HG03432 (cell line): ENCODE data around the gene FZD7.

Experiments
- ATAC-seq: cut with Tn5 transposase; IDR thresholded peaks from one replicate; pipeline ENCODE4 v1.9.1; 2021; ENCODE audit warnings: mild to moderate bottlenecking, moderate library complexity; ENCODE audit not compliant: unreplicated experiment

FZD7 gene

DNA sequence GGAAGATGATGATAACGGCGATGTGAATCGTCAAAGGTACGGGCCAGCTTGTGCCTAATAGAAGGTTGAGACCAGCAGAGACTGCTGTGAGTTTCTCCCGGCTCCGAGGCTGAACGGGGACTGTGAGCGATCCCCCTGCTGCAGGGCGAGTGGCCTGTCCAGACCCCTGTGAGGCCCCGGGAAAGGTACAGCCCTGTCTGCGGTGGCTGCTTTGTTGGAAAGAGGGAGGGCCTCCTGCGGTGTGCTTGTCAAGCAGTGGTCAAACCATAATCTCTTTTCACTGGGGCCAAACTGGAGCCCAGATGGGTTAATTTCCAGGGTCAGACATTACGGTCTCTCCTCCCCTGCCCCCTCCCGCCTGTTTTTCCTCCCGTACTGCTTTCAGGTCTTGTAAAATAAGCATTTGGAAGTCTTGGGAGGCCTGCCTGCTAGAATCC lies 3.0 kb downstream of the FZD7 start:
- no peak for ATAC-seq

DNA sequence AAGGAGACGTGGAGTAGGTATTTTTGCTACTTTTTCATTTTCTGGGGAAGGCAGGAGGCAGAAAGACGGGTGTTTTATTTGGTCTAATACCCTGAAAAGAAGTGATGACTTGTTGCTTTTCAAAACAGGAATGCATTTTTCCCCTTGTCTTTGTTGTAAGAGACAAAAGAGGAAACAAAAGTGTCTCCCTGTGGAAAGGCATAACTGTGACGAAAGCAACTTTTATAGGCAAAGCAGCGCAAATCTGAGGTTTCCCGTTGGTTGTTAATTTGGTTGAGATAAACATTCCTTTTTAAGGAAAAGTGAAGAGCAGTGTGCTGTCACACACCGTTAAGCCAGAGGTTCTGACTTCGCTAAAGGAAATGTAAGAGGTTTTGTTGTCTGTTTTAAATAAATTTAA lies 3.4 kb downstream of the FZD7 start:
- ATAC-seq, result no peak

- ATAC-seq, result no peak
Observed at GRCh38 chr2:202038471-202039277, 5.0 kb downstream of the FZD7 start.

DNA sequence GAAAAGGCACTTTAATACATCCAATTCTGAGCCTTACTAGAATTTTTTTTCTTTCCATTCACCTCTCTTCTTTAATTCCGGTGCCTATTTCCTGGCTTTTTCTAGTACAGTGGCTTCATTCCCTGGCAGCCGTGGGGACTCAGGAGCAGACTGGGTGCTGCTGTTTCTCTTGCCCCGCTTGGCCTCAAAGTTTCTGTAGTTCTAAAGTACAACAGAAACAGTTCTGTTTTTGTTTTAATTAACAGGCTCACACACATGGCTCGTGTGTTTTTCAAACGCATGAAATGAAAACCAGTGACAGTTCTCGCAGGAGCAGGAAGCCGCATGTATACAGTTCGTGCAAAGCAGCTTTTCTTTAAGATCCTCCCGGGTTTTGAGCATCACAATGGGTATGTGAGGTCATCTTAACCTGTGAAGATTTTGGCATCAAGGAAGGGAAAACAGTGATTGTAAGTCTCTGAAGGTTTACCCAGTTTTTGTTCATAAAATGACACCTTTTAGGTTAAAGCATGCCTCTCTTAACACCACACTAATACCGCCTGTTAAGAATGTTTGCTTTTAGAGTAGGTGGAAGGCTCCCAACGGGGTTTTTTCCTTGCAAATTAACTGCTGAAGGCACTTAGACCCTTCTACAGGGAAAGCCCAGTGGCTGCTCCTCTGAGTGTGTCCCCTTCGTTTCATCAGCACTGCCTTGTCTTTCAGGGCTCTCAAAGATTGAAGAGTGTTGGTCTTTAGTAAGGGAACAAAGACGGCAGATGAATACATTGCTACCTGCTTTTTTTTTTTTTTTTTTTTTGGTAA lies 5.8 kb downstream of the FZD7 start:
- ATAC-seq, result no peak

- no peak for ATAC-seq
Observed at GRCh38 chr2:202040079-202040844, 6.6 kb downstream of the FZD7 start.

GRCh38 chr2:202042444-202042843 lies 8.8 kb downstream of the FZD7 start:
- ATAC-seq, result no peak

GRCh38 chr2:202043475-202043874 lies 9.8 kb downstream of the FZD7 start:
- ATAC-seq, result no peak

DNA sequence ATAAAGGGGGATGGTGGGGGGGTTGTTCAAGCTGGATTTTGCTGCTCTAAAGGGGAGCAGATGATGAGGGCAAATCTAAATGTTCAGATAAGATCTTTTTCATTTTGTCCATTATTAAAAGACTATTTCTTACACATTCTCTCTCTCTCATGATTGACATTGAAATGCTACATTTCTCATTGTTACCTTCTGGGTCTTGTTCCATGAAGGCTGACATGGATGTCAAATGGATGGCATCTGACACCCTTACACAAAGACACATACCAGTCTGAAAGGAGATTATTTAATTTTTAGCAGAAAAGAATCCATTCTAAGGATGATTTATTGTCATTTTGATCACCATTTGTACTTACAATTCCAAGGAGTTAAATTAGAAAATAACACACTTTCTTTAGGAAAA lies 11.1 kb downstream of the FZD7 start:
- ATAC-seq, result no peak

DNA sequence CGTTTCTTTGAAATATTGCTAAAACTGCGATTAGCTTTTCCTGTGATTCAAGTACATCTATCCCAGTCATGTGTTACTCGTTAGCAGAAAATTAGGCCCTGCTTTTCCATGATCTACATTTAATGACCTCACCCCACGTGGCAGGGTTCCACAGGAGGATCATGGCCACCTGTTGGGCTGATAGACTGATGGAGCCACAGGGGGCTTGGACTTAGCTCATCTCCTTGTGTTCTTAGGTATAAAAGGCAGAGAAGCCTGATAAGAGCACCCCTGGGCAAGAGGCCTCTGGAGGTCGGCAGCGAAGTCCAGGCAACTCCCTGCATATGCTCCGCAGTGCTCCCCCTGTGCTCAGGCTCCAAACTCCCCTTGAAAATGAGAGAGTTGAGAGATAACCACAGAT lies 12.9 kb downstream of the FZD7 start:
- ATAC-seq, result no peak

DNA sequence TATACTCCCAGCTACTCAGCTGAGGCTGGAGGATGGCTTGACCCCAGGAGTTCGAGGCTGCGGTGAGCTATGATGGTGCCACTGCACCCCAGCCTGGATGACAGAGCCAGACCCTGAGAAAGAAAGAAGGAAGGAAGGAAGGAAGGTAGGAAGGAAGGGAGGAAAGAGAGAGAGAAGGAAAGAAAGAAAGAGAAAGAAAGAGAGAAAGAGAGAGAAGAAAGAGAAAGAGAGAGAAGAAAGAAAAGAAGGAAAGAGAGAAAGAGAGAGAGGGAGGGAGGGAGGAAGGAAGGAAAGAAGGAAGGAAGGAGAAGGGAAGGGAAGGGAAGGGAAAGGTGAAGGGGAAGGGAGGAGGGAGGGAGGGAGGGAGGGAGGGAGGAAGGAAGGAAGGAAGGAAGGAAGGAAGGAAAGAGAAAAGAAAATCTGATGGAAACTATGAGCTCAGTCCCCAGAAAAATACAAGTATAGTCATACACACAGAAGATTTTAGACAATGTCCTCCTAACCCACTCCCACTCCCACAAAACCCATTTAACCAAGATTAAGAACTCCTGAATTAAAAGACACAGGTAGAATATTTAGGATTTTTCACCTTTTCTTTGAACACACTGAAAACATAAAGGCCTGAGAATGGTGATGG lies 15.6 kb downstream of the FZD7 start:
- no peak for ATAC-seq

DNA sequence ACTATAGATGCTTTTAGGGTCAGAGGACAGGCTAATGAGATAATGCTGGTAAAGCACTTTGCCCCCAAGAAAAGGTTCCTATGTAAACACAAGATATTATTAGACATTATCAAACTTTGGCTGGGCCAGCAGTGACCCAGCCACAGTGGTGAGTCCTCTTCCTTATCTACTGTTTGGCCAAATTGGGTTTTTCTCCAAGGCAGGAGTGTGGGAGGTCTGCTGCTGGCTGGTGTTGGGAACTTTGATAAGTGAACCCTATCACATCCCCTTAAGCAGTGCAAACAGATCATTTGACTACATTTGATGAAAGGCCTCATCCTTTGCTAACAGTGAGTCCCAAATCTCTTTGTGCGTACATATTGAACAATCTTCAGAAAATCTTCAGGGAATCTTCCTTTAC lies 16.2 kb downstream of the FZD7 start:
- no peak for ATAC-seq

DNA sequence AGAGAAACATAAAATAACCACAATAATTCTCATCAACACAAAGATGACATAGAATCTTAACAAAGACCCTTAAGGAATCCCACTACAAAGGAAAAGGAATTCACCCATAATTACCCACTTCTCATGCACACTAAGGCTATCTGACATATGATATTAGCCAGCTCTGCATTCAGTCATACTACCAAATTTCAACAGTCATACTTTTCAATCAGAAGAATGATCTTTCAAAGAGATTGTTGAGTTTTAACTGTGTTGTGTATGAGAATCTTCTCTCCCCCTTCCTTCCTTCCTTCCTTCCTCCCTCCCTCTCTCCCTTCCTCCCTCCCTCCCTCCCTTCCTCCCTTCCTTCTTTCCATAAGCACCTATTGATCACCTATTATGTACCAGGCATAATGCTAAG lies 17.0 kb downstream of the FZD7 start:
- no peak for ATAC-seq

- ATAC-seq, result no peak
Observed at GRCh38 chr2:202051499-202052161, 18.0 kb downstream of the FZD7 start.

DNA sequence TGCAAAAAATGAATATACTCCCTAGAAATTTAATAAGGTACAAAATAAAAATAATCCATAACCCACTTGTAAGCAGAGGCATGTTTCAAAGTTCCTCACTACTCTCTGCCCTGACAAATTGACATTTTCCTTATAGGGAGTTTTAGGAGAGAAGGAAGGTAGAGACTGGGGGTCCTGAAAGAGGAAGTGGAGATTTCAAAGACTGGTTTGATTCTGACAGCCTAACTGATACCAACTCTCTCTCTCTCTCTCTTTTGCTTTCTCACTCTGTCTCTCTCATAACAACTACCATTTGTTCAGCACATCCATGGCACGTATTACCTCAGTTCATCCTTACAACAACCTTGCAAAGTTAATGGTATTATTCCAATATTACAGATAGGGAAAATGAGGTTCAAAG lies 18.6 kb downstream of the FZD7 start:
- ATAC-seq, result no peak

DNA sequence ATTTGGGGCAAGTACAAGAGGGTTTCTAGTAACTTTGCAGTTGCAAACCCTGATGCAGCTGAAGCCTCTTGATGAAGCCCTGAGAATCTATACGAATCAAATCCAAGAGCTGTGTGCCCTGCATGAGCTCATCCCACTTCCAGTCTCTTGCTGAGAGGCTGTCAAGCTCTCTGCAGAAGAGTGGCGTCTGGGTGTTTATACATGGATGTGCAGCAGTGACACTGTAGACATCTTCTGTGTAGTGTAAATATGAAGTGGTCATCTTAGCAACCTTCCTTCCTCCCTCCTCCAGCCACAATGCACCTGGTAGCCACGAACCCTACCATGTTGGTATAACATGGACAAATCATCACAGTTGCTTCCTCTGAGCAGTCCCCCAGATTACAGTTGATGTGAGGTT lies 21.0 kb downstream of the FZD7 start:
- no peak for ATAC-seq

DNA sequence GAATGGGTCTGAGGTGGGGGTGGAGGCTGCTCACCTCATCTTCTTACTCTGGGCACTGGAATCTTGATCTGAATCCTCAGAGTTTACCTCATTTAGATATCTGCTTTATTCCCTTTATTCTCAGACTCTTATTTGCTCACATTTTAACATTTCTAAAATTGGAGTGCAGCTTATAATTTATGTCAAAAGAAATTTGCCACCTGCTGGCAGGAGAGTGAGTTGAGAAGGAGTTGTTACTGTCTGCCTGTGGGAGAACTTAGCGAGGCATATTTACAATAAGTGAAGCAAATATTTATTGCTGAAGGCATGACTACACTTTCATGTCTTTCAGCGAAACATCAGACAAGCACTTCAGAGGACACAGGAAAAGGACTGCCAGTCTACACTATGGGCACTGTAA lies 23.0 kb downstream of the FZD7 start:
- ATAC-seq, result no peak

DNA sequence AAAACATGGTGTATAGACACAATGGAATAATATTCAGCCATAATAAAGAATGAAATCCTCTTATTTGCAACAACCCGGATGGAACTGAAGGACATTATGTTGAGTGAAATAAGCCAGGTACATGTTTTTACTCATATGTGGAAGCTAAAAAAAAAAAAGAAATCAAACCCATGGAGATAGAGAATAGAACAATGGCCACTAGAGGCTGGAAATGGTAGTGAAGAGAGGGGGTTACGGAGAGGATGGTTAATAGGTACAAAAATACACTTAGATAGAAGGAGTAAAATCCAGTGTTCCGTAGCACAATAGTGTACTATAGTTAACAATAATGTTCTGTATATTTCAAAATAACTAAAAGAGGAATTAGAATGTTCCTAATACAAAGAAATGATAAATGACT lies 26.6 kb downstream of the FZD7 start:
- no peak for ATAC-seq

GRCh38 chr2:202061695-202062094 lies 28.0 kb downstream of the FZD7 start:
- ATAC-seq, result no peak

GRCh38 chr2:202064171-202064880 lies 30.7 kb downstream of the FZD7 start:
- no peak for ATAC-seq

GRCh38 chr2:202064881-202065230 lies 31.2 kb downstream of the FZD7 start:
- no peak for ATAC-seq
